NCI-H128 (cell line): Measurements from ENCODE around the gene IL1F10.
"Not testable (repeated sequence)": the region's sequence is repeated elsewhere in the genome, so short reads cannot be mapped to it uniquely, and the experiment has no call there.

Experiments
- DNase-seq: peaks from one replicate; lab custom pipeline; 2025; ENCODE audit not compliant: unreplicated experiment; lab: John Stamatoyannopoulos, UW

The IL1F10 gene

GRCh38 chr2:113080134-113080533, 12.4 kb downstream of the IL1F10 start:
- no peak for DNase-seq

DNA sequence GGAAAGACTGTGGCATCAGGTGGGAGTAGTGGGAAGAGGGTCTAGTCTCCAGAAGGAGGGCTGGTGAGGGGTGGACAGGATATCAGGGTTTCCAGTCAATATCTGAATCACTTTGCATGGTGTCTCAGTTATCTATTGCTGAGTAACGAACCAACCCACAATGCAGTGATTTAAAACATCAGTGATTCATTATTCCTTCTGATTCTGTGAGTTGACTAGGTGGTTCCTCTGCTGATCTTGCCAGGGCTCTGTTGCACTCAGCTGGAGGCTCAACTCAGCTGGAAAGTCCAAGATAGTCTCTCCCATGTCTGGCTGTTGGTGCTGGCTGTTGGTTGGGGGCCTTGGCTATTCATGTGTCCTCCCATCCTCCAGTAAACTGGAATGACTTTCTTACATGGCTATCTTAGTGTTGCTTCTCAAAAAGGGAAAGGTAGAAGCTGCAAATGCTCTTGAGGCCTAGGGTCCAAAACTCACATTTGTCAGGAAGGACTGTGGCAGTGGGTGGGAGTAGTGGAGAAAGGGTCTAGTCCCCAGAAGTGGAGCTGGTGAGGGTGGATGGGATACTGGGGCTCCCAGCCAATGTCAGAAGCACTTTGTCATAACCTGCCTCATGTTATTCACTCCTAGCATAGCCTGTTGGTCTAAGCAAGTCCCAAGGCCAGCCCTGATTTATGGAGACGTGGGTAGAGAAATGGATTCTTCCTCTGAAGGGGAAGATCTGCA, 13.9 kb downstream of the IL1F10 start:
- DNase-seq = no peak

GRCh38 chr2:113083296-113083695, 15.5 kb downstream of the IL1F10 start:
- no peak for DNase-seq

DNA sequence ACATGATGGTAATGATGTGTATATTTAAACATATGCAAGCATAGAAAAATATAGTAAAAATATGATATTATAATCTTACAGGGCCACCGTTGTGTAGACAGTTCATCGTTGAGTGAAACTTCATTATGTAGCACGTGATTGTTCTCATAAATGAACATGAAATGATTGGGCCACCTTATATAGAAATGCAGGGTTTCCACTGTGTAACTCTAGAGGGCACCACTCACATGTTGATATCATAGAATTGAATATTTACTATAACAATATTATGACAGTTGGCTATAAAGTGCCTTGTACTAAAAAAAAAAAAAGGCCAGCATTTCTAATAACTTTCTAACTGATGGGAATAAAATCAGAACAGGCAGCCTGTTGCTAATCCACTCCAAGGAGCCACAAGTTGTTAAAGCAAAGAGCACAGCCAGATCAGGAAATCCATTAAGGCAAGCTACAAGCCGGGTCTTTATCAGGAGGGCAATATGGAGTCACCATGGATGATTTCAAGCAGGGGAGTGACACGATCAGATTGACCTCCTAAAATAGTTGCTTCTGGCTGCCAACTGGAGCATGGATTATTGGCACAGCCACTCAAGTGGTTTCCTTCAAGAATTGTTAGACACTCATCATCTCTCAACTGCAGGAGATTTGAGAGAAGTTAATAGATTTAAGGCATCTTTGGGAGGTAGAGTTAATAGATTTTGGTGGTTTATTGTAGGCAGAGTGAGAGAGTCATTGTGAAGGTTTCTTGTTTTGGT, 16.7 kb downstream of the IL1F10 start:
- DNase-seq = no peak

GRCh38 chr2:113085542-113085941, 17.8 kb downstream of the IL1F10 start:
- DNase-seq = no peak

GRCh38 chr2:113088213-113088992, 20.6 kb downstream of the IL1F10 start:
- DNase-seq = no peak

DNA sequence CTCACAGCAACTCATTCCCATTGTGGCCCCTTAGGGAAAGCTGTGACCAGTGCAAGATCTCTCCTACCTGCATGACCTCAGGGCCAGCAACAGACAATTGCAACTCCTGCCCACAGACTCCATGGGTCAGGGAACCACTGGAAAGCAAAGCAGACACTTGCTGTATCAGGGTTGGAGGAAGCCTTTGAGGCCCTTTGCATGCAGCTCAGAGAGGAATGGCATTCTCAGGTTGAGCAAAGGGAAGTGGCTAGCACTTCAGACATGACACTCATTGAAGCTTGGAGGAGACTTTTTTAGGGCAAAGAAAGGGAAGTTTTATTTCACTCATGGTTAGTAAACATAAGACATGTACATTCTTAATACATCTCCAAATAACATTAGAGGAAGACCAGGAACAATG, 22.1 kb downstream of the IL1F10 start:
- DNase-seq = no peak

DNA sequence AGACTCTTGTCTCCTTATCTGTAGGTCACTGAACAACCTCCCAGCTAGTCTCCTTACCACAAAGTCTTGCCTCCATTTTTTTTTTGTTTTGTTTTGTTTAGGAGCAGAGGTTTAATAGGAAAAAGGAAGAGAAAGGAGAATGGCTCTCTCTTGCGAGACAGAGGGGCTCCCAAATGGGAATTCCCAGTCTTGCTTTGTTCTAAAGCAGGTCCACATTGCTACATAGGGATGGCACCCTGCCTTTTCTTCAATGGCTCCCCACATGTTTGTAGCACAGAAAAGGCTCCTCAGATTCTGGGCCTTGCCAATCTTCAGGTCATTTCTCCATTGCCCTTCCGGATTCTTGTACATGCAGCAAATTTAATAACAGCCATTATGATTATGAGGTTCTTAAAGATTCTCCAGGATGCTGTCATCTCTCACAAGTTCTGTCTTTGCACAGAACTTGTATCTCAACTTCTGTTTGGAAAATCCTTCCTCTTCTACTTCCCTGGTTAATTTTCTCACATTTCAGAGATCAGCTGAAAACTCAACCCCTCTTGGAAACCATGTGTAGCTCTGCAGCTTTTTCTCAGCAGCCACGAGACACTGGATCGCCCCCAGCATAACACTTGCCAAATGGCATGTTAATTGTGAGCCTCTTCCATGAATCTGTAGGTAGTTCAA, 23.6 kb downstream of the IL1F10 start:
- no peak for DNase-seq

DNA sequence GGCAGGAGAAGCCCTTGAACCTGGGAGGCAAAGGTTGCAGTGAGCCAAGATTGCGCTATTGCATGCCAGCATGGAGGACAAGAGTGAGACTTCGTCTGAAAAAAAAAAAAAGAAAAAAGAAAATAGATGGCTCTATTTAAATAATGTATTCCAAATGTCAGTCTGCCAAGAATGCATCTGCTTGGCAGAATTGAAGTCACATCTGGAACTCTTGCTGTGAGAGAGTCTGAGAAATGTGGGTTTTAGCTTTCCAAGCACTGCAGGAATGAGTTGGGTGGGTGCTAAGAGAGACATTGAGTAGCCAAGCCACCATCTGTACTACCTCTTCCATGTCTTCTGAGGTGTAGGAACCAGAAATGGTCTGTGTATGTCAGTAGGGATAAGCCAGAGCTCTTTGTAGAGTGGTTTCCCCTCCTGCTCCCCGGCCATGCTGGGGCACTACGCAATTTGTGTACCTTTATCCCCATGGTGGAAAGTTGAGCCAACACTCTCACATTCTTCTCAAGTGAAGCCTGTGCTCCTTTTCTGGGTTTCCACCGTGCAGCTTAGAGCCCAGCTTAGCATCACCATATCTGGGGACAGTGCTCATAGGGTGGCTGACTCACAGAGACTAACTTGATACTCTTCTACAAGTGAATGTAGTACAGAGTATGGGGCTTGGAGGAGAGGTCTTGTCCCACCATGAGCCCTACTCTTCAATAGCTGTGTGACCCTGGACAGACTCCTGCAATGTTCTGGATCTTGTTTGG, 25.3 kb downstream of the IL1F10 start:
- DNase-seq = no peak

DNA sequence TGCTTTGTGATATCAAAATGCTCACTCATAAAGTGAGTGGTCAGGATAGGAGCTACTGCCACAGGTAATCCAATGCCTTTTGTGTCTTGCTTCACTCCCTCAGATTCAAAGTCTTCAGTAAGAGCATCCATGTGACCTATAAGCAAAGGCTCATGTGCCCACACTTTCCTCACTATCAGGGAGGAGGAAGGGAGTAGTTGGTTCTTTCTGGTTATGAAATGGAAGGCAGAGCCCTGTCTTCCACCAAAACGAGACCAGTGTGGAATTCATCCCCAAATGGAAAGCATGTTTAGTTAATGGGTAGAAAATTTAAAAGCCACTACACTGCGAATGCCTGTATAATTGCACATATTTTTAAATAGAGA, 25.8 kb downstream of the IL1F10 start:
- DNase-seq = no peak

DNA sequence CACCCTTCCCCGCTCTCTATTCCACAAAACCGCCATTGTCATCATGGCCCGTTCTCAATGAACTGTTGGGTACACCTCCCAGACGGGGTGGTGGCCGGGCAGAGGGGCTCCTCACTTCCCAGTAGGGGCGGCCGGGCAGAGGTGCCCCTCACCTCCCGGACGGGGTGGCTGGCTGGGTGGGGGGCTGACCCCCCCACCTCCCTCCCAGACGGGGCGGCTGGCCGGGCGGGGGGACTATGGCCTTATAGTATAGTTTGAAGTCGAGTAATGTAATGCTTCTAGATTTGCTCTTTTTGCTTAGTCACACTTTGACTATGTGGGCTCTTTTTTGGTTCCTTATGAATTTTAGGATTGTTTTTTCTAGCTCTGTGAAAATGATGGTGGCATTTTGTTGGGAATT, 28.5 kb downstream of the IL1F10 start:
- not testable (repeated sequence) for DNase-seq

DNA sequence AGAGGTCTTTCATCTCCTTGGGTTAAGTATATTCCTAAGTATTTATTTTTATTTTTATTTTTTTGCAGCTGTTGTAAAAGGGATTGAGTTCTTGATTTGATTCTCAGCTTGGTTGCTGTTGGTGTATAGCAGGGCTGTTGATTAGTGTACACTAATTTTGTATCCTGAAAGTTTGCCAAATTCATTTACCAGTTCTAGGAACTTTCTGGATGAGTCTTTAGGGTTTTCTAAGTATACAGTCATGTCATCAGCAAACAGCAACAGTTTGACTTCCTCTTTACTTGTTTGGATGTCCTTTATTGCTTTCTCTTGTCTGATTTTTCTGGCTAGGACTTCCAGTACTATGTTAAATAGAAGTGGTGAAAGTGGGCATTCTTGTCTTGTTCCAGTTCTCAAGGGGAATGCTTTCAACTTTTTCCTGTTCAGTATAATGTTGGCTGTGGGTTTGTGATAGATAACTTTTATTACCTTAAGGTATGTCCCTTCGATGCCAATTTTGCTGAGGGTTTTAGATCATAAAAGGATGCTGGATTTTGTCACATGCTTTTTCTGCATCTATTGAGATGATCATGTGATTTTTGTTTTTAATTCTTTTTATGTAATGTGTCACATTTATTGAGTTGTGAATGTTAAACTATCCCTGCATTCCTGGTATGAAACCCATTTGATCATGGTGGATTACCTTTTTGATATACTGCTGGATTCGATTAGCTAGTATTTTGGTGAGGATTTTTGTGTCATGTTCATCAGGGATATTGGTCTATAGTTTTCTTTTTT, 29.3 kb downstream of the IL1F10 start:
- not testable (repeated sequence) for DNase-seq

DNA sequence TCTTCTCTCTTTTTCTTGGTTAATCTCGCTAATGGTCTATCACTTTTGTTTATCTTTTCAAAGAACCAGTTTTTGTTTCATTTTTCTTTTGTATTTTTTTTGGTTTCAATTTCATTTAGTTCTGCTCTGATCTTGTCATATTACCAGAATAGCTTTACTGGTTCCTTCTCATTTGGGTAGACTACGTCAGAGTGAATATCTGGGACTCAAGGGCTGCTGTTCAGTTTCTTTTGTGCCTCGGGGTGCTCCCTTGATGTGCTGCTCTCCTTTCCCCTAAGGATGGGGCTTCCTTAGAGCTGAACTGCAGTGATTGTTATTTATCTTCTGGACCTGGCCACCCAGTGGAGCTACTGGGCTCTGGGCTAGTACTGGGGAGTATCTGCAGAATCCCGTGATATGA, 30.3 kb downstream of the IL1F10 start:
- DNase-seq = no peak

- no peak for DNase-seq
Measured at GRCh38 chr2:113098532-113098931, 30.8 kb downstream of the IL1F10 start.

DNA sequence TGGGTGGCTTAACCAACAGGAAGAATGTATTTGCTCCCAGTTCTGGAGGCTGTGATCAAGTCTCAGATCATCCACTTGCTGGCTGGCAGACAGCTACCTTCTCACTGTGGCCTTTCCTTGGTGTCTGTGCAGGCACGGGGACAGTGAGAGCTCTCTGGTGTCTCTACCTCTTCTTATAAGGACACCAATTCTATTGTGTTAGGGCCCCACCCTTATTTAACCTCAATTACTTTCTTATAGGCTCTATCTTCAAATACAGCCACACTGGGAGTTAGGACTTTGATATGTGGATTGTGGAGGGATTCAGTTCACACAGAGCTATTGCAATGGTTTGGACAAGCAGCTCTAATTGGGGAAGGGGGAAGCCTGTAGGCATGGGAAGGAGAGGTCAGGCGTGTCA, 34.4 kb downstream of the IL1F10 start:
- DNase-seq = no peak

DNA sequence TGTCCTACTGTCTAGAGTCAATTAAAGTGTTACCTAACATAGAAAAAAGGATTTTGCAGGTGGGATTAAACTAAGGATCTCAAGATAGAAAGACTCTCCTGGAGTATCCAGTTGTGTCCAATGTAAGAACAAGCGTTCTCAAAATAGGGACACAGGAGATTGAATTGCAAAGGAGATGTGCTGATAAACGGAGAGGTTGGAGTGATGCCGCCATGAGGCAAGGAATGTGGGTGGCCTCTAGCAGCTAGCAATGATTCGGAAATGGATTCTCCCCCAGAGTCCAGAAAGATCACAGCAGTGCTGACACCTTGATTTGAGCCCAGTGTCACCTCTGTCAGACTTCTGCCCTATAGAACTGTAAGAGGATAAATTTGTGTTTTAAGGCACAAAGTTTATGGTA, 35.5 kb downstream of the IL1F10 start:
- no peak for DNase-seq

GRCh38 chr2:113104054-113104611, 36.4 kb downstream of the IL1F10 start:
- DNase-seq = no peak

DNA sequence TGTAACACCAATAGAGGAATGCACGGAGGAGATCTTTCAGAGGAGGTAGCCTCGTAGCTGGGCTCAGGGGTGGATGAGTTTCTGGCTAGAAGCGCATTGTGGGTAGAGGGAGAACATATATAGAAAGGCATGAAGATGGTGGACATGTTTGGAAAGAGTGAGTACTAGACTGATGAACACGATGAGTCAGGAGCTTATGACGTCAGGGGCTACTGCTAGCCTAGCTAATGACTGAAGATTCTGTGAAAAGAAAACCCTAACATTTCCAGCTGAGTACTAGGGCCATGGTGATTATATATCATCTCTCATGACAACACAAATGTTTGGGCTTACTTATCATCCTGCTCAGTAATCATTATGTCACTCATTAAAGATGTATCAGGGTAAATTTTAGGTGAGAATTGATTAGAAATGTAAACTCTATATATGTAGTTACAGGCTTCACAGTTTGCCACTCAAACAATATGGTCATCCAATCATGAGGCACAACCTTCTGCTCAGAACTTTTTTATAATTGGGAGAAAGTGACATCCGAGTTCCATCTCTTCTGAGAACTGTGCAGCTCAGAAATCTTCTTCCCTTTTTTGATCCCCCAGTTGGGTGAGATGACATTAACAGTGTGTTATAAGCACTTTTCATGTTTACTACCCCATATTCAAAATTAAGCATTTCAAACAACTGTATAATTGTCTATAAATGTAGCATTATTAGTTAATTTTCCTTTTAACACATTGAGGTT, 37.4 kb downstream of the IL1F10 start:
- DNase-seq = no peak

DNA sequence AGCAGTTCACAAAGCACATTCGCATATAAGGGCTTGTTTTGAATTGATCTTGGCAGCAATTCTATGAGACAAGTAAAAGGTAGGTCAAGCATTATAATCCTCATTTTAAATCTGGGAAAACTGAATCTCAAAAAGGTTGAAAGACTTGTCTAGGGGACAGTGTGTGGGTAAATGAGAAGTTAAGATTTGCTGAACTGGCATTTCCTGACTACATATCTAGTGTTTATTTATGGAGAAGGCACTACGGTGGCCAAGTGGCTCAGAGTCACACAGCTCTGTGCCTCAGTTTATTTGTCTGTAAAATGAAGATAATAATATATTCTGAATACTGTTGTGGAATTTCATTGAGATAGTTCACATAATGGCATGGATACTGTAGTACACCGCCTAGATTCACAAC, 43.4 kb downstream of the IL1F10 start:
- no peak for DNase-seq
